ENCODE measurements around the gene GPS1.

GRCh38 chr17:82049106-82049505, 2.6 kb upstream of the GPS1 start:
- no peak for TF ChIP-seq CTCF (IDR thresholded peaks at IDR 0.05)
- TF ChIP-seq POLR2AphosphoS5 (IDR thresholded peaks at IDR 0.05), result no peak
- no peak for TF ChIP-seq EP300 (IDR thresholded peaks at IDR 0.05)
- no peak for TF ChIP-seq POLR2A (IDR thresholded peaks at IDR 0.05)

Measured in suprapubic skin (tissue), 4 donors.